Measurements from ENCODE around the gene RTEL1.

Gene RTEL1

DNA sequence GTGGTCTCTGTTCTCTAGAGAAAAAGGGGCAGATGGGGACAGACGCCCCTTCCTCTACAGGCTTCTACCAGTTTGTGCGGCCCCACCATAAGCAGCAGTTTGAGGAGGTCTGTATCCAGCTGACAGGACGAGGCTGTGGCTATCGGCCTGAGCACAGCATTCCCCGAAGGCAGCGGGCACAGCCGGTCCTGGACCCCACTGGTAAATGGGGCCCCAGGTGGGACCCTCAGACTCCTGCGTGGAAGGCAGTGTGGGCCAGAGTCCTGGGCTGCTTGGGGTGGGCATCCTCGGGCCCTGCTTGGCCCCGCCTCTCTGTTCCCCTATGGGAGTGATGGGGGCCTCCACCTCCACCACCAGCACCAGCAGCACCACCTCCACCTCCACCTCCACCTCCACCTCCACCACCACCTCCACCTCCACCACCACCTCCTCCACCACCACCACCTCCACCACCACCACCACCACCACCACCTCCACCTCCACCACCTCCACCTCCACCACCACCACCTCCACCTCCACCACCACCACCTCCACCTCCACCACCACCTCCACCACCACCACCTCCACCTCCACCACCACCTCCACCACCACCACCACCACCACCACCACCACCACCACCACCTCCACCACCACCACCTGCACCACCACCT lies 35.1 kb downstream of the RTEL1 start:
- no peaks in the 10 kb centered on the region for H3K27me3 ChIP-seq (ENCODE audit: control insufficient read depth, insufficient read depth, low read length)
- H3K27ac ChIP-seq (ENCODE audit: low read depth, low read length) = no peak overlapping the region
- H3K4me3 ChIP-seq (ENCODE audit: low read depth, low read length) = no peak overlapping the region
- peaks cover 10% of the 10 kb centered on the region for H3K36me3 ChIP-seq (ENCODE audit: control insufficient read depth, insufficient read depth, low read length)
- peaks cover 17% of the 10 kb centered on the region for H3K4me1 ChIP-seq (ENCODE audit: control insufficient read depth, insufficient read depth, low read length)
- H3K9ac ChIP-seq (ENCODE audit: low read length) = no peak overlapping the region
- no peaks in the 10 kb centered on the region for H3K9me3 ChIP-seq (ENCODE audit: control insufficient read depth, insufficient read depth, low read depth, low read length)

DNA sequence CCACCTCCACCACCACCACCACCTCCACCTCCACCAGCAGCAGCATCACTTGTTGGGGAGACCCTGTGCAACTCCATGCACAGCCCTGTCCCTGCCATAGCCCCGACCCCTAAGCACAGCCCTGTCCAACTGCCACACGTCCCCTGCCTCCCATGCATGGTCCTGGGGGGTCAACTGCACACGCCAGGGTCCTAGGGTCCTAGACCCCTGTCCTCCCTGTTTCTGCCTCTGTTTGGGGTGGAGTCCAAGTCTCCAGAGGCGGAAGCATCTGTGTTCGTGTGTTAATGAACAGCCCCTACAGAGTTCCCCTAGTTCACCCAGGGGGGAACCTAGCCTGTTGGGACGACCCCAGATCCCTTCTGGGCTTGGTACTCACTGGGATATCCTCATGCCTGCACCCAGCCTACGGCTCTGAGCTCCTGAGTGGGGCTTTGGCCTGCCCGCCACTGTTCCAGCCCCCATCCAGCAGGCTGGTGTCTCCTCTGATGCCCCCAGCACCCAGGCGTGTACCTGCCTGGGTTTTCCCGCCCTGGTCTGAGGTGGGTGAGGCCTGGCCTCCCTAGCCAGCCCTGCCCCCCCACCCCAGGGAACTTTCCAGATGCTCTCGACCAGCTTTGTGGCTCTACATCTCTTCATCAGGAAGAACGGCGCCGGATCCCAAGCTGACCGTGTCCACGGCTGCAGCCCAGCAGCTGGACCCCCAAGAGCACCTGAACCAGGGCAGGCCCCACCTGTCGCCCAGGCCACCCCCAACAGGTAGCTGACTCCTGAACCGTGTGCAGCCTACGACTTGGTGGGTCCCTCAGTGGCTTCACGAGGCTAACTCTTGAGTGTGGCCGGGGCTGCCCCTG lies 35.8 kb downstream of the RTEL1 start:
- no peaks in the 10 kb centered on the region for H3K27me3 ChIP-seq (ENCODE audit: control insufficient read depth, insufficient read depth, low read length)
- H3K4me3 ChIP-seq (ENCODE audit: low read depth, low read length) = no peak overlapping the region
- peaks cover 10% of the 10 kb centered on the region for H3K36me3 ChIP-seq (ENCODE audit: control insufficient read depth, insufficient read depth, low read length)
- H3K4me1 ChIP-seq (ENCODE audit: control insufficient read depth, insufficient read depth, low read length) = peaks cover 21% of the 10 kb centered on the region
- no peak overlapping the region for H3K9ac ChIP-seq (ENCODE audit: low read length)
- no peaks in the 10 kb centered on the region for H3K9me3 ChIP-seq (ENCODE audit: control insufficient read depth, insufficient read depth, low read depth, low read length)
- no peak overlapping the region for H3K27ac ChIP-seq (ENCODE audit: low read depth, low read length)

GRCh38 chr20:63694584-63695423 lies 36.7 kb downstream of the RTEL1 start:
- H3K9ac ChIP-seq (ENCODE audit: low read length) = no peak overlapping the region
- H3K27me3 ChIP-seq (ENCODE audit: control insufficient read depth, insufficient read depth, low read length) = no peaks in the 10 kb centered on the region

GRCh38 chr20:63695424-63696305 lies 37.6 kb downstream of the RTEL1 start:
- no peak overlapping the region for H3K9ac ChIP-seq (ENCODE audit: low read length)
- peaks cover 7% of the 10 kb centered on the region for H3K36me3 ChIP-seq (ENCODE audit: control insufficient read depth, insufficient read depth, low read length)
- H3K4me3 ChIP-seq (ENCODE audit: low read depth, low read length) = peak overlapping the region; percentile 66; the same call in 1 of the 2 replicates

More at GRCh38 chr20:63694584-63695423, 36.7 kb downstream of the RTEL1 start:
- Histone ChIP-seq H3K4me3 (ENCODE audit: low read depth, low read length) (no peak overlapping the region), H3K9me3 (ENCODE audit: control insufficient read depth, insufficient read depth, low read depth, low read length) (no peaks in the 10 kb centered on the region), H3K4me1 (ENCODE audit: control insufficient read depth, insufficient read depth, low read length) (peaks cover 29% of the 10 kb centered on the region), H3K36me3 (ENCODE audit: control insufficient read depth, insufficient read depth, low read length) (peaks cover 10% of the 10 kb centered on the region), H3K27ac (ENCODE audit: low read depth, low read length) (no peak overlapping the region)

GRCh38 chr20:63696306-63696627 lies 38.2 kb downstream of the RTEL1 start:
- Histone ChIP-seq H3K4me3 (ENCODE audit: low read depth, low read length) (peak overlapping the region; percentile 66), H3K36me3 (ENCODE audit: control insufficient read depth, insufficient read depth, low read length) (peaks cover 7% of the 10 kb centered on the region), H3K4me1 (ENCODE audit: control insufficient read depth, insufficient read depth, low read length) (peaks cover 32% of the 10 kb centered on the region), H3K27me3 (ENCODE audit: control insufficient read depth, insufficient read depth, low read length) (no peaks in the 10 kb centered on the region), H3K27ac (ENCODE audit: low read depth, low read length) (no peak overlapping the region), H3K9ac (ENCODE audit: low read length) (peak overlapping the region; percentile 56), H3K9me3 (ENCODE audit: control insufficient read depth, insufficient read depth, low read depth, low read length) (no peaks in the 10 kb centered on the region)

More at GRCh38 chr20:63695424-63696305, 37.6 kb downstream of the RTEL1 start:
- Histone ChIP-seq H3K9me3 (ENCODE audit: control insufficient read depth, insufficient read depth, low read depth, low read length) (no peaks in the 10 kb centered on the region), H3K27me3 (ENCODE audit: control insufficient read depth, insufficient read depth, low read length) (no peaks in the 10 kb centered on the region), H3K27ac (ENCODE audit: low read depth, low read length) (no peak overlapping the region), H3K4me1 (ENCODE audit: control insufficient read depth, insufficient read depth, low read length) (peaks cover 32% of the 10 kb centered on the region)

- H3K9ac ChIP-seq (ENCODE audit: low read length) = peak within 1 kb of the TSS; percentile 56
- no peaks in the 10 kb centered on the region for H3K9me3 ChIP-seq (ENCODE audit: control insufficient read depth, insufficient read depth, low read depth, low read length)
- no peaks in the 10 kb centered on the region for H3K27me3 ChIP-seq (ENCODE audit: control insufficient read depth, insufficient read depth, low read length)
- peak within 1 kb of the TSS; percentile 66 for H3K4me3 ChIP-seq (ENCODE audit: low read depth, low read length)
- H3K36me3 ChIP-seq (ENCODE audit: control insufficient read depth, insufficient read depth, low read length) = peaks cover 4% of the 10 kb centered on the region
- H3K27ac ChIP-seq (ENCODE audit: low read depth, low read length) = no peak within 1 kb of the TSS
- peaks cover 32% of the 10 kb centered on the region for H3K4me1 ChIP-seq (ENCODE audit: control insufficient read depth, insufficient read depth, low read length)
These were observed 38.7 kb downstream of the RTEL1 start, which contains the start of gene TNFRSF6B for GRCh38 chr20:63696628-63697356. TSS of gene TNFRSF6B (plus strand) at chr20:63696652. CDS start at chr20:63696768, 116 bp downstream.

DNA sequence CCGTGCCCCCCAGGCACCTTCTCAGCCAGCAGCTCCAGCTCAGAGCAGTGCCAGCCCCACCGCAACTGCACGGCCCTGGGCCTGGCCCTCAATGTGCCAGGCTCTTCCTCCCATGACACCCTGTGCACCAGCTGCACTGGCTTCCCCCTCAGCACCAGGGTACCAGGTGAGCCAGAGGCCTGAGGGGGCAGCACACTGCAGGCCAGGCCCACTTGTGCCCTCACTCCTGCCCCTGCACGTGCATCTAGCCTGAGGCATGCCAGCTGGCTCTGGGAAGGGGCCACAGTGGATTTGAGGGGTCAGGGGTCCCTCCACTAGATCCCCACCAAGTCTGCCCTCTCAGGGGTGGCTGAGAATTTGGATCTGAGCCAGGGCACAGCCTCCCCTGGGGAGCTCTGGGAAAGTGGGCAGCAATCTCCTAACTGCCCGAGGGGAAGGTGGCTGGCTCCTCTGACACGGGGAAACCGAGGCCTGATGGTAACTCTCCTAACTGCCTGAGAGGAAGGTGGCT lies 39.3 kb downstream of the RTEL1 start:
- peak overlapping the region; percentile 66 for H3K4me3 ChIP-seq (ENCODE audit: low read depth, low read length)
- H3K9me3 ChIP-seq (ENCODE audit: control insufficient read depth, insufficient read depth, low read depth, low read length) = no peaks in the 10 kb centered on the region
- H3K27ac ChIP-seq (ENCODE audit: low read depth, low read length) = no peak overlapping the region
- H3K36me3 ChIP-seq (ENCODE audit: control insufficient read depth, insufficient read depth, low read length) = peaks cover 4% of the 10 kb centered on the region
- H3K4me1 ChIP-seq (ENCODE audit: control insufficient read depth, insufficient read depth, low read length) = peaks cover 32% of the 10 kb centered on the region
- H3K27me3 ChIP-seq (ENCODE audit: control insufficient read depth, insufficient read depth, low read length) = no peaks in the 10 kb centered on the region
- peak overlapping the region; percentile 56 for H3K9ac ChIP-seq (ENCODE audit: low read length)

- no peaks in the 10 kb centered on the region for H3K9me3 ChIP-seq (ENCODE audit: control insufficient read depth, insufficient read depth, low read depth, low read length)
- H3K27ac ChIP-seq (ENCODE audit: low read depth, low read length) = no peak overlapping the region
- no peaks in the 10 kb centered on the region for H3K27me3 ChIP-seq (ENCODE audit: control insufficient read depth, insufficient read depth, low read length)
- H3K4me3 ChIP-seq (ENCODE audit: low read depth, low read length) = no peak overlapping the region
- H3K9ac ChIP-seq (ENCODE audit: low read length) = no peak overlapping the region
- peaks cover 4% of the 10 kb centered on the region for H3K36me3 ChIP-seq (ENCODE audit: control insufficient read depth, insufficient read depth, low read length)
- peaks cover 32% of the 10 kb centered on the region for H3K4me1 ChIP-seq (ENCODE audit: control insufficient read depth, insufficient read depth, low read length)
These were observed 39.9 kb downstream of the RTEL1 start for GRCh38 chr20:63697868-63698545.

GRCh38 chr20:63698739-63699465 lies 40.8 kb downstream of the RTEL1 start:
- peaks cover 7% of the 10 kb centered on the region; the same call in 1 of the 2 replicates for H3K36me3 ChIP-seq (ENCODE audit: control insufficient read depth, insufficient read depth, low read length)
- peak overlapping the region; percentile 25 for H3K9ac ChIP-seq (ENCODE audit: low read length)
- no peaks in the 10 kb centered on the region for H3K27me3 ChIP-seq (ENCODE audit: control insufficient read depth, insufficient read depth, low read length)
- H3K9me3 ChIP-seq (ENCODE audit: control insufficient read depth, insufficient read depth, low read depth, low read length) = no peaks in the 10 kb centered on the region
- peak overlapping the region; percentile 68; the same call in 1 of the 2 replicates for H3K27ac ChIP-seq (ENCODE audit: low read depth, low read length)
- H3K4me3 ChIP-seq (ENCODE audit: low read depth, low read length) = no peak overlapping the region
- H3K4me1 ChIP-seq (ENCODE audit: control insufficient read depth, insufficient read depth, low read length) = peaks cover 32% of the 10 kb centered on the region
